Astrocyte (in vitro differentiated cells and primary cell): ENCODE results near the gene UPF3A. TPM values are rescaled to one million over a fixed set of nuclear protein-coding genes. Genes with fewer than 3 reads are reported as not detected.

Experiments used
- DNase-seq: peaks from one replicate; pipeline ENCODE4 v3.0.0-alpha.2; 2010; ENCODE audit warnings: low read depth
- FAIRE-seq: peaks from 2 replicates; lab custom pipeline; 2011; peaks lifted over from hg19 to GRCh38; lab: Jason Lieb, UNC
- H2AFZ ChIP-seq: 2 replicates; pipeline ENCODE4 v1.6.0; 2012; ENCODE audit warnings: low read depth, low read length, inconsistent platforms
- H3K27ac ChIP-seq: 2 replicates; pipeline ENCODE4 v1.5.1; 2011; ENCODE audit warnings: low read depth, low read length, inconsistent platforms
- H3K27me3 ChIP-seq: 2 replicates; pipeline ENCODE4 v1.6.0; 2011; ENCODE audit warnings: low read length, inconsistent platforms; ENCODE audit not compliant: insufficient read depth
- H3K36me3 ChIP-seq: 2 replicates; pipeline ENCODE4 v1.5.1; 2011; ENCODE audit warnings: low read length, inconsistent platforms; ENCODE audit not compliant: insufficient read depth
- H3K4me1 ChIP-seq: 2 replicates; pipeline ENCODE4 v1.5.1; 2011; ENCODE audit warnings: low read length, inconsistent platforms; ENCODE audit not compliant: insufficient read depth
- H3K4me2 ChIP-seq: 2 replicates; pipeline ENCODE4 v1.6.0; 2012; ENCODE audit warnings: low read length, inconsistent platforms
- H3K4me3 ChIP-seq: 2 replicates; pipeline ENCODE4 v1.5.1; 2011; ENCODE audit warnings: low read depth, mild to moderate bottlenecking, low read length, inconsistent platforms; ENCODE audit not compliant: insufficient read depth
- H3K79me2 ChIP-seq: 2 replicates; pipeline ENCODE4 v1.6.0; 2012; ENCODE audit warnings: mild to moderate bottlenecking, low read length, inconsistent platforms; ENCODE audit not compliant: insufficient read depth
- H3K9ac ChIP-seq: 2 replicates; pipeline ENCODE4 v1.6.0; 2012; ENCODE audit warnings: mild to moderate bottlenecking, low read length, inconsistent platforms
- H3K9me3 ChIP-seq: 2 replicates; pipeline ENCODE4 v1.5.1; 2012; ENCODE audit warnings: low read depth, mild to moderate bottlenecking, low read length, inconsistent platforms; ENCODE audit not compliant: insufficient read depth
- H4K20me1 ChIP-seq: 2 replicates; pipeline ENCODE4 v1.6.0; 2012; ENCODE audit warnings: low read length, inconsistent platforms; ENCODE audit not compliant: insufficient read depth
- H3K27ac Mint-ChIP-seq: one replicate; pipeline ENCODE4 v1.8.0; 2021; ENCODE audit warnings: mild to moderate bottlenecking, mixed read lengths; ENCODE audit not compliant: unreplicated experiment
- H3K27me3 Mint-ChIP-seq: one replicate; pipeline ENCODE4 v1.8.0; 2021; ENCODE audit warnings: low read depth, mixed read lengths; ENCODE audit not compliant: unreplicated experiment
- H3K36me3 Mint-ChIP-seq: one replicate; pipeline ENCODE4 v1.8.0; 2021; ENCODE audit warnings: low read depth, mixed read lengths; ENCODE audit not compliant: unreplicated experiment
- H3K4me1 Mint-ChIP-seq: one replicate; pipeline ENCODE4 v1.8.0; 2021; ENCODE audit warnings: low read depth, mixed read lengths; ENCODE audit not compliant: unreplicated experiment
- H3K4me3 Mint-ChIP-seq: one replicate; pipeline ENCODE4 v1.8.0; 2021; ENCODE audit warnings: mild to moderate bottlenecking, moderate library complexity, mixed read lengths; ENCODE audit not compliant: unreplicated experiment
- H3K9me3 Mint-ChIP-seq: one replicate; pipeline ENCODE4 v1.8.0; 2021; ENCODE audit warnings: mild to moderate bottlenecking, mixed read lengths; ENCODE audit not compliant: unreplicated experiment
- CTCF ChIP-seq: IDR thresholded peaks from 2 replicates; pipeline ENCODE4 v1.5.1; 2011; ENCODE audit warnings: low read depth, mild to moderate bottlenecking, inconsistent platforms, low read length, moderate library complexity; ENCODE audit not compliant: insufficient read depth
- EZH2 ChIP-seq: IDR thresholded peaks from 2 replicates; pipeline ENCODE4 v1.6.1; 2012; ENCODE audit warnings: mild to moderate bottlenecking, low read length, inconsistent platforms; ENCODE audit not compliant: insufficient read depth
- total RNA-seq: library from RNA; stranded (reverse); gene quantifications from 2 replicates; pipeline ENCODE4 v1.2.1, GENCODE V29; 2021

Gene UPF3A
- total RNA-seq, 1 donor from 2014 or later: 44.8 TPM

GRCh38 chr13:114320065-114320464 lies 38.7 kb downstream of the UPF3A start:
- Histone ChIP-seq H3K27ac (peak overlapping the region; percentile 22), H3K9me3 (no peaks in the 10 kb centered on the region), H3K9ac (peak overlapping the region; percentile 1), H4K20me1 (peaks cover 65% of the 10 kb centered on the region), H3K27me3 (no peaks in the 10 kb centered on the region), H3K36me3 (peaks cover 39% of the 10 kb centered on the region), H2AFZ (no peak overlapping the region), H3K79me2 (peaks cover 96% of the 10 kb centered on the region), H3K4me3 (no peak overlapping the region), H3K4me1 (peaks cover 28% of the 10 kb centered on the region), H3K4me2 (peak overlapping the region; percentile 66)
- no peaks in the 10 kb centered on the region for H3K27me3 Mint-ChIP-seq
- peaks cover 39% of the 10 kb centered on the region for H3K36me3 Mint-ChIP-seq
- peaks cover 10% of the 10 kb centered on the region for H3K9me3 Mint-ChIP-seq
- peaks cover 22% of the 10 kb centered on the region for H3K4me1 Mint-ChIP-seq
- DNase-seq: no peak
- no peak for FAIRE-seq
- TF ChIP-seq CTCF: no peak
- TF ChIP-seq EZH2: no peak
- peak overlapping the region; percentile 51 for H3K4me3 Mint-ChIP-seq
- peak overlapping the region; percentile 43 for H3K27ac Mint-ChIP-seq

GRCh38 chr13:114321256-114321655 lies 39.9 kb downstream of the UPF3A start:
- TF ChIP-seq CTCF (no peak), EZH2 (no peak)
- Histone ChIP-seq H4K20me1 (peaks cover 66% of the 10 kb centered on the region), H2AFZ (no peak overlapping the region), H3K27ac (no peak overlapping the region), H3K79me2 (peaks cover 90% of the 10 kb centered on the region), H3K27me3 (no peaks in the 10 kb centered on the region), H3K4me1 (peaks cover 22% of the 10 kb centered on the region), H3K4me3 (no peak overlapping the region), H3K4me2 (no peak overlapping the region), H3K36me3 (peaks cover 47% of the 10 kb centered on the region), H3K9ac (no peak overlapping the region), H3K9me3 (no peaks in the 10 kb centered on the region)
- Mint-ChIP-seq H3K27me3 (no peaks in the 10 kb centered on the region), H3K9me3 (peaks cover 10% of the 10 kb centered on the region), H3K36me3 (peaks cover 51% of the 10 kb centered on the region), H3K27ac (no peak overlapping the region), H3K4me3 (no peak overlapping the region), H3K4me1 (peaks cover 17% of the 10 kb centered on the region)
- FAIRE-seq (no peak), DNase-seq (no peak)

DNA sequence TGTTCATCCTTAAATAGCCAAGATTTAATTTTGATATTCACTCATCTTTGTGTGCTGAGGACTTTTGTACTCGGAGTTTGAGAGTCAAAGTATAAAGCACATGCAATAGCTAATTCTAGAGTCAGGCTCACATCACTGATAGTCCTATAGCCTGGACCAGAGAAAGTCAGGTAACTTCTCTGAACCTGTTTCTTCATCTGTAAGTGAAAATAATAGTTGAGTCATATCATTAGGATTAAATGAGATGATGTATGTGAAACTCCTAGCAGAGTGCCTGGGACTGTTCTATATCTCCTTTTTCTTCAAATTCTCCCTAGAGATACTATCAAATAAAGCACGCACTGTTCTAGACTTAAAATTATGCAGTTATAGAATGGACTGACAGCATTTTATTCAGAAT lies 41.9 kb downstream of the UPF3A start:
- Histone ChIP-seq H3K36me3 (peaks cover 47% of the 10 kb centered on the region), H3K4me1 (peaks cover 20% of the 10 kb centered on the region), H3K4me3 (no peak overlapping the region), H3K4me2 (no peak overlapping the region), H2AFZ (no peak overlapping the region), H3K79me2 (peaks cover 73% of the 10 kb centered on the region), H3K9ac (no peak overlapping the region), H3K27me3 (no peaks in the 10 kb centered on the region), H4K20me1 (peaks cover 59% of the 10 kb centered on the region), H3K27ac (no peak overlapping the region), H3K9me3 (no peaks in the 10 kb centered on the region)
- TF ChIP-seq CTCF: no peak
- no peak for TF ChIP-seq EZH2
- Mint-ChIP-seq H3K27ac (no peak overlapping the region), H3K9me3 (peaks cover 10% of the 10 kb centered on the region), H3K36me3 (peaks cover 55% of the 10 kb centered on the region), H3K4me1 (peaks cover 20% of the 10 kb centered on the region), H3K4me3 (no peak overlapping the region), H3K27me3 (no peaks in the 10 kb centered on the region)
- DNase-seq: no peak
- FAIRE-seq: no peak
